HG03521 (cell line): ENCODE measurements around the gene STAC3.

Source experiments
- ATAC-seq: cut with Tn5 transposase; IDR thresholded peaks from one replicate; pipeline ENCODE4 v1.9.1; 2021; ENCODE audit warnings: mild to moderate bottlenecking, moderate library complexity; ENCODE audit not compliant: unreplicated experiment

The STAC3 gene

GRCh38 chr12:57236925-57237595 lies 13.9 kb downstream of the STAC3 start:
- no peak for ATAC-seq

- ATAC-seq: no peak
Observed at GRCh38 chr12:57236201-57236924, 14.6 kb downstream of the STAC3 start.

- no peak for ATAC-seq
Observed at GRCh38 chr12:57235728-57236131, 15.3 kb downstream of the STAC3 start.

GRCh38 chr12:57235017-57235727 lies 15.8 kb downstream of the STAC3 start:
- no peak for ATAC-seq

- no peak for ATAC-seq
Observed at GRCh38 chr12:57234571-57235016, 16.4 kb downstream of the STAC3 start.

- no peak for ATAC-seq
Observed at GRCh38 chr12:57234233-57234570, 16.8 kb downstream of the STAC3 start.

GRCh38 chr12:57233357-57234232 lies 17.4 kb downstream of the STAC3 start:
- ATAC-seq: no peak

GRCh38 chr12:57232156-57232756 lies 18.7 kb downstream of the STAC3 start:
- ATAC-seq: no peak

GRCh38 chr12:57231276-57232021 lies 19.5 kb downstream of the STAC3 start:
- ATAC-seq: no peak

- ATAC-seq: no peak
Observed at GRCh38 chr12:57230381-57231155, 20.4 kb downstream of the STAC3 start.

- ATAC-seq: peak; percentile 56
Observed at GRCh38 chr12:57229634-57230380, 21.2 kb downstream of the STAC3 start, which contains the start of gene SHMT2. TSS of gene SHMT2 (plus strand) at chr12:57229711. CDS start at chr12:57229779, 68 bp downstream.

GRCh38 chr12:57229046-57229633 lies 21.8 kb downstream of the STAC3 start:
- ATAC-seq: no peak

GRCh38 chr12:57227315-57228115 lies 23.5 kb downstream of the STAC3 start:
- ATAC-seq: no peak

- ATAC-seq: no peak
Observed at GRCh38 chr12:57226588-57227314, 24.2 kb downstream of the STAC3 start.

GRCh38 chr12:57225680-57226210 lies 25.2 kb downstream of the STAC3 start:
- no peak for ATAC-seq
